Esophagus squamous epithelium (tissue), 4 donors: Measurements from ENCODE around the gene DPP3.

ENCODE experiments used
- CTCF ChIP-seq, 6 experiments: fragments of 450-650 bp in 4 of 6; fragments of 200-600 bp in 2 of 6; sonication (generic) in 2 of 6; IDR thresholded peaks; one replicate each; pipeline ENCODE4 v1.5.1; 2016 to 2019; ENCODE audit warnings: antibody characterized with exemption in 6 of 6, mild to moderate bottlenecking in 4 of 6, moderate library complexity in 4 of 6
- POLR2A ChIP-seq, 4 donors: fragments of 450-650 bp; IDR thresholded peaks; one replicate each; pipeline ENCODE4 v1.6.1; 2017; ENCODE audit warnings: antibody characterized with exemption in 4 of 4, mild to moderate bottlenecking in 4 of 4, moderate library complexity in 3 of 4

DNA sequence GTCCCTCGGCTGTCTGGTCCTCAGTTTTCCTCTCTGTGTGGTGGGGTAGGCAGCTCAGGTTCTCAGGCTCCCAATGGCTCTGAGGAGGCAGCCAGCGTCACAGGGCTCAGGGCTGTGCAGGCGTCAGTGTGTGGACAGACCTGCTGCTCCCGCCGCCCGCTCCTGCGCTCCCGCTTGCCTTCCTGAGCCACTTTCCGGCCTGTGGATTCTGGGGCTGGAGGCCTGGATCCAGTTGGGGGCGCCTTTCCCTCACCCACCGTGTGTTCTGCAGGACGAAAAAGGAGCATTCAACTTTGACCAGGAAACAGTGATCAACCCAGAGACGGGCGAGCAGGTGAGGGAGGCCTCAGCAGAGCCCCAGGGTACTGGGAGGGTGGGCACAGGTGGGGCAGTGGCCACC lies 14.7 kb downstream of the DPP3 start:
- TF ChIP-seq POLR2A (IDR thresholded peaks at IDR 0.05) (no peak), CTCF (IDR thresholded peaks at IDR 0.05) (no peak)
